H1 (cell line): ENCODE measurements around the gene SNRPA1. TPM values are rescaled to one million over a fixed set of nuclear protein-coding genes. Genes with fewer than 3 reads are reported as not detected.

ENCODE experiments used
- CTCF ChIA-PET: fragments of 300-600 bp; sonication (Branson Sonifier 250); formaldehyde crosslinking; loops from one replicate; lab custom pipeline; 2021; ENCODE audit not compliant: partially characterized antibody; lab: Charles Lee
- POLR2A ChIA-PET: fragments of 300-600 bp; sonication (Branson Sonifier 250); formaldehyde crosslinking; loops from one replicate; lab custom pipeline; 2021; ENCODE audit warnings: inconsistent platforms; ENCODE audit not compliant: partially characterized antibody; lab: Charles Lee
- DNase-seq, 2 experiments: peaks; one replicate each; pipeline versions ENCODE4 v3.0.0 to v3.0.0-alpha.2; 2010 to 2022; ENCODE audit warnings: low spot score in 2 of 2, low read depth in 1 of 2, mixed read lengths in 1 of 2
- FAIRE-seq: peaks from 2 replicates; lab custom pipeline; 2011; peaks lifted over from hg19 to GRCh38; lab: Jason Lieb, UNC
- H2AFZ ChIP-seq: 2 replicates; pipeline ENCODE4 v1.8.1; 2012; ENCODE audit warnings: low read length, inconsistent platforms
- H2AK5ac ChIP-seq: 2 replicates; pipeline ENCODE4 v1.6.1; 2013; ENCODE audit warnings: low read depth, low read length
- H2BK120ac ChIP-seq: replicated peaks from 2 replicates; pipeline ENCODE3; 2013; ENCODE audit warnings: low read depth, low read length, inconsistent platforms
- H2BK12ac ChIP-seq: 2 replicates; pipeline ENCODE4 v1.6.1; 2013; ENCODE audit warnings: low read depth, low read length
- H2BK15ac ChIP-seq: 2 replicates; pipeline ENCODE4 v1.6.1; 2013; ENCODE audit warnings: low read length
- H2BK20ac ChIP-seq: 2 replicates; pipeline ENCODE4 v1.6.1; 2013; ENCODE audit warnings: low read length
- H2BK5ac ChIP-seq: 2 replicates; pipeline ENCODE4 v1.6.1; 2013; ENCODE audit warnings: low read depth, low read length
- H3K14ac ChIP-seq: 2 replicates; pipeline ENCODE4 v1.6.1; 2013; ENCODE audit warnings: inconsistent platforms; ENCODE audit not compliant: insufficient read length
- H3K18ac ChIP-seq: 2 replicates; pipeline ENCODE4 v1.6.1; 2013; ENCODE audit warnings: low read length; ENCODE audit errors: extremely low read depth
- H3K23ac ChIP-seq: 2 replicates; pipeline ENCODE4 v1.6.1; 2013; ENCODE audit warnings: inconsistent platforms; ENCODE audit not compliant: insufficient read length
- H3K23me2 ChIP-seq: 2 replicates; pipeline ENCODE4 v1.6.1; 2013; ENCODE audit warnings: low read depth, low read length
- H3K27ac ChIP-seq: 2 replicates; pipeline ENCODE4 v1.6.1; 2011; ENCODE audit warnings: low read depth, low read length, inconsistent platforms
- H3K27me3 ChIP-seq, 4 experiments: replicated peaks in 1 of 4; 1 replicate in 1 of 4; 2 replicates in 3 of 4; pipeline versions ENCODE4 v1.6.1 to v1.8.1; 2011 to 2013; ENCODE audit warnings: low read length in 3 of 4, mild to moderate bottlenecking in 3 of 4, inconsistent platforms in 2 of 4, mixed read lengths in 2 of 4, moderate library complexity in 1 of 4; ENCODE audit not compliant: control insufficient read depth in 3 of 4, insufficient read depth in 3 of 4; ENCODE audit errors: extremely low read depth in 1 of 4
- H3K36me3 ChIP-seq, 4 experiments: 2 replicates each; pipeline versions ENCODE4 v1.6.1 to v1.8.1; 2011 to 2013; ENCODE audit warnings: mild to moderate bottlenecking in 4 of 4, low read length in 3 of 4, moderate library complexity in 2 of 4, control low read depth in 1 of 4, inconsistent platforms in 1 of 4; ENCODE audit not compliant: insufficient read depth in 4 of 4, control insufficient read depth in 2 of 4
- H3K4ac ChIP-seq: replicated peaks from 2 replicates; pipeline ENCODE3; 2013; ENCODE audit warnings: low read length, low read depth, mixed read lengths, inconsistent platforms; ENCODE audit not compliant: insufficient read length
- H3K4me1 ChIP-seq, 4 experiments: replicated peaks in 1 of 4; 1 replicate in 1 of 4; 2 replicates in 3 of 4; pipeline versions ENCODE4 v1.6.1 to v1.8.1; 2011 to 2013; ENCODE audit warnings: low read length in 3 of 4, inconsistent platforms in 2 of 4, mixed read lengths in 1 of 4; ENCODE audit not compliant: insufficient read depth in 4 of 4, control insufficient read depth in 3 of 4
- H3K4me2 ChIP-seq, 2 experiments: 2 replicates each; pipeline versions ENCODE4 v1.6.1 to v1.8.1; 2011 to 2013; ENCODE audit warnings: low read depth in 2 of 2, low read length in 2 of 2, control low read depth in 1 of 2, inconsistent platforms in 1 of 2, mild to moderate bottlenecking in 1 of 2; ENCODE audit not compliant: insufficient read depth in 1 of 2
- H3K4me3 ChIP-seq, 4 experiments: fragments of 200-600, 300-600 bp in 1 of 4; sonication (generic), shearing (Covaris generic), sonication (Bioruptor Twin) in 1 of 4; 2 replicates each; pipeline versions ENCODE4 v1.5.1 to v1.8.1; 2011 to 2016; ENCODE audit warnings: low read length in 4 of 4, low read depth in 3 of 4, control low read depth in 2 of 4, inconsistent platforms in 2 of 4, mild to moderate bottlenecking in 2 of 4, mixed read lengths in 1 of 4, moderate library complexity in 1 of 4; ENCODE audit not compliant: insufficient read depth in 2 of 4; ENCODE audit errors: extremely low read depth in 1 of 4
- H3K56ac ChIP-seq: replicated peaks from 2 replicates; pipeline ENCODE3; 2013; ENCODE audit warnings: low read depth, mild to moderate bottlenecking, mixed read lengths, low read length, inconsistent platforms; ENCODE audit not compliant: insufficient read length
- H3K79me1 ChIP-seq: 2 replicates; pipeline ENCODE4 v1.6.1; 2013; ENCODE audit warnings: low read depth, low read length, control low read depth
- H3K79me2 ChIP-seq, 2 experiments: 2 replicates each; pipeline versions ENCODE4 v1.6.1 to v1.8.1; 2012 to 2013; ENCODE audit warnings: low read length in 2 of 2, mild to moderate bottlenecking in 2 of 2, inconsistent platforms in 1 of 2; ENCODE audit not compliant: insufficient read depth in 2 of 2, control insufficient read depth in 1 of 2
- H3K9ac ChIP-seq, 4 experiments: replicated peaks in 1 of 4; 1 replicate in 1 of 4; 2 replicates in 3 of 4; pipeline versions ENCODE4 v1.6.1 to v1.8.1; 2011 to 2013; ENCODE audit warnings: low read depth in 3 of 4, low read length in 3 of 4, control low read depth in 2 of 4, mild to moderate bottlenecking in 2 of 4, moderate library complexity in 2 of 4, inconsistent platforms in 1 of 4; ENCODE audit errors: extremely low read depth in 1 of 4
- H3K9me3 ChIP-seq, 2 experiments: 2 replicates each; pipeline versions ENCODE4 v1.6.1 to v1.8.1; 2012 to 2013; ENCODE audit warnings: mild to moderate bottlenecking in 2 of 2, moderate library complexity in 2 of 2, control low read depth in 1 of 2, inconsistent platforms in 1 of 2, low read depth in 1 of 2, low read length in 1 of 2, mixed read lengths in 1 of 2; ENCODE audit not compliant: insufficient read depth in 2 of 2
- H4K20me1 ChIP-seq, 2 experiments: replicated peaks in 1 of 2; 2 replicates each; pipeline versions ENCODE3 to v1.8.1; 2011 to 2013; ENCODE audit warnings: inconsistent platforms in 2 of 2, low read length in 2 of 2, mild to moderate bottlenecking in 1 of 2; ENCODE audit not compliant: insufficient read depth in 2 of 2, control insufficient read depth in 1 of 2
- H4K5ac ChIP-seq: 2 replicates; pipeline ENCODE4 v1.6.1; 2013; ENCODE audit warnings: low read length, low read depth, mixed read lengths, inconsistent platforms; ENCODE audit not compliant: insufficient read length
- H4K8ac ChIP-seq: 2 replicates; pipeline ENCODE4 v1.8.0; 2013; ENCODE audit warnings: mild to moderate bottlenecking, moderate library complexity, low read length, inconsistent platforms; ENCODE audit not compliant: insufficient read depth; ENCODE audit errors: extremely low read depth
- H4K91ac ChIP-seq: replicated peaks from 2 replicates; pipeline ENCODE3; 2013; ENCODE audit warnings: low read length, mixed read lengths, inconsistent platforms; ENCODE audit not compliant: insufficient read length
- EZH2 ChIP-seq: fragments of 200-600 bp; sonication (generic); IDR thresholded peaks from 2 replicates; pipeline ENCODE4 v1.7.1; 2012; ENCODE audit warnings: low read depth, mild to moderate bottlenecking, moderate library complexity, low read length, inconsistent platforms; ENCODE audit not compliant: severe bottlenecking
- HDAC2 ChIP-seq, 2 experiments: fragments of 300-600 bp in 1 of 2; sonication (generic) in 1 of 2; IDR thresholded peaks; 2 replicates each; pipeline ENCODE4 v1.6.1; 2011 to 2012; ENCODE audit warnings: low read depth in 2 of 2, low read length in 2 of 2, mild to moderate bottlenecking in 2 of 2, moderate library complexity in 2 of 2, borderline replicate concordance in 1 of 2, inconsistent platforms in 1 of 2
- KDM1A ChIP-seq: fragments of 200-600, 300-600 bp; sonication (generic); IDR thresholded peaks from 2 replicates; pipeline ENCODE4 v1.7.1; 2016; ENCODE audit warnings: mild to moderate bottlenecking, low read length, borderline replicate concordance
- PHF8 ChIP-seq: fragments of 200-600 bp; sonication (generic); conservative IDR thresholded peaks from 2 replicates; pipeline ENCODE4 v1.7.1; 2012; ENCODE audit warnings: low read depth, mild to moderate bottlenecking, inconsistent platforms, low read length, moderate library complexity
- POU5F1 ChIP-seq: IDR thresholded peaks from 2 replicates; pipeline ENCODE4 v1.6.1; 2011; ENCODE audit warnings: low read depth, mild to moderate bottlenecking, low read length, moderate library complexity
- SP4 ChIP-seq: IDR thresholded peaks from 2 replicates; pipeline ENCODE4 v1.6.1; 2012; ENCODE audit warnings: low read length, inconsistent platforms
- ZNF274 ChIP-seq: IDR thresholded peaks from 2 replicates; pipeline ENCODE4 v1.7.0; 2012; ENCODE audit warnings: low read length, borderline replicate concordance; ENCODE audit errors: extremely low read depth
- WGBS, 2 experiments: shearing (Covaris generic) in 1 of 2; methylation state at CpG; one replicate each; pipeline versions ENCODE4 v1.1.6 to v1.1.7; 2013 to 2015; ENCODE audit warnings: low lambda C conversion rate in 2 of 2, mixed read lengths in 2 of 2, inconsistent platforms in 1 of 2, low coverage in 1 of 2, missing lambda C conversion rate in 1 of 2; ENCODE audit not compliant: insufficient replicate concordance in 2 of 2, insufficient coverage in 1 of 2, insufficient read length in 1 of 2; ENCODE audit errors: extremely low coverage in 1 of 2, missing lambda C conversion rate in 1 of 2; 5-methylcytosine and 5-hydroxymethylcytosine counted together
- polyA plus RNA-seq, 7 experiments: library from polyadenylated mRNA; depleted of rRNA in 3 of 7; stranded (reverse) in 5 of 7; unstranded in 2 of 7; fragments of >200 nt in 5 of 7; fragments of 200-250 nt in 2 of 7; gene quantifications; 1 replicate in 5 of 7; 2 replicates in 1 of 7; 4 replicates in 1 of 7; pipeline versions ENCODE4 v1.2.1 to v1.2.3, GENCODE V29; 2011 to 2013; ENCODE audit warnings: missing spikeins in 2 of 7, mixed read lengths in 2 of 7
- total RNA-seq: library from RNA; stranded (reverse); fragmentation: NEBNext Ultra II Directional; extraction: Animal tissue kit (Norgen Biotek cat#: 25700); gene quantifications from 2 replicates; pipeline ENCODE4 v1.2.1, GENCODE V29; 2021

SNRPA1 gene
- total and polyA plus RNA-seq, 2 of the 8 experiments (the other 6 are each of a cell fraction or from before 2014, with no cell fraction given): 140 to 221 TPM

DNA sequence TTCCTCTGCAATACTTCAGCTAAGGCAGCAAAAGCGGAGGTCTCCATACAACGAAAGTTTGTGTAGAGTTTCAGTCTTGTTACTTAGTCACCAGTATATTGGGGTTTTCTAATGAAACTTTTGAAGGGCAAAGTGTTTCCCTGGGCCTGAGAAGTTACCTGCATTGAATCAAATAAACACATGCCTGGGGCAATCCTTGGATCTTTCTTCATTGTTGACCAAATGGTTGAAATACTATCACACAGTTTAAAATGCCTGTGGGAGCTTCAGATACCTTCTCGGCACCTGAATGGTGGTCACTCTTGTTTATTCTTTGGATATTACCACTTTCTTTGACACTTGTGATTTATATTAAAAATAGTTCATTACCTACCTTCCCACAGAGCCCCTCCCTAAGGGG lies 42.2 kb downstream of the SNRPA1 start:
- Histone ChIP-seq H3K27ac (no peak overlapping the region), H3K18ac (no peak overlapping the region), H3K4ac (no peak overlapping the region), H2BK120ac (no peak overlapping the region), H3K79me2 (peaks cover 13 to 36% of the 10 kb centered on the region in 2 experiments), H2AK5ac (no peak overlapping the region), H2AFZ (no peak overlapping the region), H3K56ac (no peak overlapping the region), H4K91ac (no peak overlapping the region), H2BK5ac (no peak overlapping the region), H3K9ac (no peak overlapping the region), H3K23me2 (peaks cover 13% of the 10 kb centered on the region), H4K5ac (no peak overlapping the region), H3K27me3 (peaks cover 0 to 3% (median 0%) of the 10 kb centered on the region in 4 experiments; a peak in 3 of 7 replicates), H3K36me3 (peaks cover 0 to 3% (median 0%) of the 10 kb centered on the region in 4 experiments; a peak in 1 of 8 replicates), H3K23ac (no peak overlapping the region), H2BK20ac (no peak overlapping the region), H4K20me1 (peaks cover 6 to 14% of the 10 kb centered on the region in 2 experiments), H3K79me1 (peaks cover 5% of the 10 kb centered on the region; the same call in 1 of the 2 replicates), H2BK15ac (no peak overlapping the region), H4K8ac (no peak overlapping the region), H3K9me3 (no peaks in the 10 kb centered on the region), H3K4me1 (peaks cover 6 to 11% (median 9%) of the 10 kb centered on the region in 4 experiments), H3K4me3 (peak overlapping the region; percentile 55 to 77 (median 74); a peak in 5 of 8 replicates), H3K14ac (no peak overlapping the region), H2BK12ac (no peak overlapping the region), H3K4me2 (peak overlapping the region; percentile 81 to 97)
- DNase-seq (no peak), FAIRE-seq (no peak)
- ChIA-PET CTCF (interaction anchor here (0.9 to 9.9 kb wide), 7 partner anchors 10 to 367 kb away, joined by 3 to 216 read pairs (median 3); no protein-coding TSS in a partner anchor), POLR2A (interaction anchor here (1.0 to 5.1 kb wide), 4 partner anchors 9 to 134 kb away, joined by 4 to 18 read pairs (median 4); no protein-coding TSS in a partner anchor)
- TF ChIP-seq PHF8: no peak
- TF ChIP-seq ZNF274: no peak
- TF ChIP-seq EZH2: no peak
- TF ChIP-seq HDAC2 (IDR thresholded peaks at IDR 0.05; ENCODE audit: borderline replicate concordance in 1 of 2, low read depth in 2 of 2, low read length in 2 of 2): no peak
- TF ChIP-seq KDM1A: no peak
- TF ChIP-seq POU5F1: no peak
- no peak for TF ChIP-seq SP4
- 86% methylated on average over 3 of the region's 3 CpGs; no CpG with 5 or more reads in 1 of the 2 experiments for WGBS, 2 experiments
